A673 (cell line): ENCODE measurements around the gene CLCN4.

Experiments used
- CTCF ChIP-seq: fragments of 300-800, 200-600 bp; sonication (generic); conservative IDR thresholded peaks from 2 replicates; pipeline ENCODE4 v1.5.1; 2017; ENCODE audit warnings: low read depth, mild to moderate bottlenecking, antibody characterized with exemption, low read length, moderate library complexity, mixed read lengths
- EZH2 ChIP-seq: fragments of 200-600 bp; sonication (generic); IDR thresholded peaks from 2 replicates; pipeline ENCODE4 v1.6.1; 2017; ENCODE audit warnings: borderline replicate concordance, low read depth, mild to moderate bottlenecking, mixed read lengths, antibody characterized with exemption, low read length; ENCODE audit not compliant: poor library complexity, severe bottlenecking

- TF ChIP-seq CTCF = no peak
- TF ChIP-seq EZH2 = no peak
Observed at GRCh38 chrX:10237241-10237640, 80.5 kb downstream of the CLCN4 start.
